ENCODE measurements around the gene TDRD1. TPM values are rescaled to one million over a fixed set of nuclear protein-coding genes. Genes with fewer than 3 reads are reported as not detected.
"Not testable (repeated sequence)": the region's sequence is repeated elsewhere in the genome, so short reads cannot be mapped to it uniquely, and the experiment has no call there.

Gene TDRD1
- not detected for polyA plus RNA-seq (2012; ENCODE audit: missing spikeins)

GRCh38 chr10:114179148-114179547 lies at the start of gene TDRD1:
TDRD1 (plus strand) TSS chr10:114179353; CDS start chr10:114187832, 8,479 bp downstream.
- FAIRE-seq (no peak), DNase-seq (ENCODE audit: insufficient read length) (no peak)
- TF ChIP-seq TAF1 (IDR thresholded peaks at IDR 0.05; ENCODE audit: borderline replicate concordance, low read depth, low read length) (no peak), POLR2AphosphoS5 (IDR thresholded peaks at IDR 0.05; ENCODE audit: low read depth, low read length) (no peak), POLR2A (IDR thresholded peaks at IDR 0.05; ENCODE audit: low read depth, low read length) (no peak)

- no peak for DNase-seq (ENCODE audit: insufficient read length)
- FAIRE-seq: peak; percentile 61
- TF ChIP-seq POLR2AphosphoS5 (IDR thresholded peaks at IDR 0.05; ENCODE audit: low read depth, low read length): no peak
- no peak for TF ChIP-seq TAF1 (IDR thresholded peaks at IDR 0.05; ENCODE audit: borderline replicate concordance, low read depth, low read length)
- TF ChIP-seq POLR2A (IDR thresholded peaks at IDR 0.05; ENCODE audit: low read depth, low read length): no peak
Measured at GRCh38 chr10:114131094-114131493, 48.1 kb upstream of the TDRD1 start.

- DNase-seq (ENCODE audit: insufficient read length) (no peak), FAIRE-seq (no peak)
- TF ChIP-seq POLR2A (IDR thresholded peaks at IDR 0.05; ENCODE audit: low read depth, low read length) (no peak), POLR2AphosphoS5 (IDR thresholded peaks at IDR 0.05; ENCODE audit: low read depth, low read length) (no peak), TAF1 (IDR thresholded peaks at IDR 0.05; ENCODE audit: borderline replicate concordance, low read depth, low read length) (no peak)
Measured at GRCh38 chr10:114135476-114135875, 43.7 kb upstream of the TDRD1 start.

- TF ChIP-seq POLR2AphosphoS5 (IDR thresholded peaks at IDR 0.05; ENCODE audit: low read depth, low read length): no peak
- no peak for TF ChIP-seq TAF1 (IDR thresholded peaks at IDR 0.05; ENCODE audit: borderline replicate concordance, low read depth, low read length)
- no peak for TF ChIP-seq POLR2A (IDR thresholded peaks at IDR 0.05; ENCODE audit: low read depth, low read length)
- DNase-seq (ENCODE audit: insufficient read length) (no peak), FAIRE-seq (no peak)
Measured at GRCh38 chr10:114138581-114138980, 40.6 kb upstream of the TDRD1 start.

- no peak for TF ChIP-seq TAF1 (IDR thresholded peaks at IDR 0.05; ENCODE audit: borderline replicate concordance, low read depth, low read length)
- no peak for TF ChIP-seq POLR2A (IDR thresholded peaks at IDR 0.05; ENCODE audit: low read depth, low read length)
- no peak for TF ChIP-seq POLR2AphosphoS5 (IDR thresholded peaks at IDR 0.05; ENCODE audit: low read depth, low read length)
- FAIRE-seq: no peak
Measured at GRCh38 chr10:114140036-114140435, 39.1 kb upstream of the TDRD1 start.

GRCh38 chr10:114140827-114141226 lies 38.3 kb upstream of the TDRD1 start:
- FAIRE-seq; DNase-seq (ENCODE audit: insufficient read length): not testable (repeated sequence)

More at GRCh38 chr10:114140036-114140435, 39.1 kb upstream of the TDRD1 start:
- DNase-seq (ENCODE audit: insufficient read length): no peak

GRCh38 chr10:114142018-114142417 lies 37.1 kb upstream of the TDRD1 start:
- no peak for DNase-seq (ENCODE audit: insufficient read length)
- TF ChIP-seq POLR2A (IDR thresholded peaks at IDR 0.05; ENCODE audit: low read depth, low read length): no peak
- no peak for TF ChIP-seq POLR2AphosphoS5 (IDR thresholded peaks at IDR 0.05; ENCODE audit: low read depth, low read length)
- no peak for TF ChIP-seq TAF1 (IDR thresholded peaks at IDR 0.05; ENCODE audit: borderline replicate concordance, low read depth, low read length)
- FAIRE-seq: no peak

- FAIRE-seq: peak; percentile 42
- TF ChIP-seq POLR2AphosphoS5 (IDR thresholded peaks at IDR 0.05; ENCODE audit: low read depth, low read length) (no peak), POLR2A (IDR thresholded peaks at IDR 0.05; ENCODE audit: low read depth, low read length) (no peak), TAF1 (IDR thresholded peaks at IDR 0.05; ENCODE audit: borderline replicate concordance, low read depth, low read length) (no peak)
- no peak for DNase-seq (ENCODE audit: insufficient read length)
Measured at GRCh38 chr10:114143160-114143559, 36.0 kb upstream of the TDRD1 start.

- not testable (repeated sequence) for DNase-seq (ENCODE audit: insufficient read length); FAIRE-seq
Measured at GRCh38 chr10:114149476-114149875, 29.7 kb upstream of the TDRD1 start.

GRCh38 chr10:114151486-114151885 lies 27.7 kb upstream of the TDRD1 start:
- no peak for DNase-seq (ENCODE audit: insufficient read length)
- peak; percentile 73 for FAIRE-seq
- TF ChIP-seq TAF1 (IDR thresholded peaks at IDR 0.05; ENCODE audit: borderline replicate concordance, low read depth, low read length) (no peak), POLR2AphosphoS5 (IDR thresholded peaks at IDR 0.05; ENCODE audit: low read depth, low read length) (no peak), POLR2A (IDR thresholded peaks at IDR 0.05; ENCODE audit: low read depth, low read length) (no peak)

- TF ChIP-seq POLR2A (IDR thresholded peaks at IDR 0.05; ENCODE audit: low read depth, low read length): no peak
- TF ChIP-seq TAF1 (IDR thresholded peaks at IDR 0.05; ENCODE audit: borderline replicate concordance, low read depth, low read length): no peak
- TF ChIP-seq POLR2AphosphoS5 (IDR thresholded peaks at IDR 0.05; ENCODE audit: low read depth, low read length): no peak
- FAIRE-seq (no peak), DNase-seq (ENCODE audit: insufficient read length) (no peak)
Measured at GRCh38 chr10:114151892-114152291, 27.3 kb upstream of the TDRD1 start.

GRCh38 chr10:114157912-114158311 lies 21.2 kb upstream of the TDRD1 start:
- DNase-seq (ENCODE audit: insufficient read length): no peak

GRCh38 chr10:114163062-114163461 lies 16.1 kb upstream of the TDRD1 start:
- DNase-seq (ENCODE audit: insufficient read length) (no peak), FAIRE-seq (no peak)
- TF ChIP-seq POLR2AphosphoS5 (IDR thresholded peaks at IDR 0.05; ENCODE audit: low read depth, low read length) (no peak), POLR2A (IDR thresholded peaks at IDR 0.05; ENCODE audit: low read depth, low read length) (no peak), TAF1 (IDR thresholded peaks at IDR 0.05; ENCODE audit: borderline replicate concordance, low read depth, low read length) (no peak)

More at GRCh38 chr10:114157912-114158311, 21.2 kb upstream of the TDRD1 start:
- TF ChIP-seq TAF1 (IDR thresholded peaks at IDR 0.05; ENCODE audit: borderline replicate concordance, low read depth, low read length) (no peak), POLR2AphosphoS5 (IDR thresholded peaks at IDR 0.05; ENCODE audit: low read depth, low read length) (no peak), POLR2A (IDR thresholded peaks at IDR 0.05; ENCODE audit: low read depth, low read length) (no peak)
- no peak for FAIRE-seq
